Keratinocyte (primary cell): ENCODE data around the gene GAA. TPM values are rescaled to one million over a fixed set of nuclear protein-coding genes. Genes with fewer than 3 reads are reported as not detected.
A peak's percentile ranks its signal among the peaks of the same experiment; 100 is the strongest.

ENCODE experiments used
- DNase-seq: peaks from one replicate; pipeline ENCODE4 v3.0.0-alpha.2; 2011; ENCODE audit warnings: low read depth, missing footprints, low spot score
- FAIRE-seq: peaks from 2 replicates; lab custom pipeline; 2011; peaks lifted over from hg19 to GRCh38; lab: Jason Lieb, UNC
- H2AFZ ChIP-seq: 2 replicates; pipeline ENCODE4 v1.6.0; 2012; ENCODE audit warnings: low read length, control low read depth, inconsistent platforms; ENCODE audit not compliant: control insufficient read depth
- H3K27ac ChIP-seq: 2 replicates; pipeline ENCODE4 v1.5.1; 2011; ENCODE audit warnings: low read length; ENCODE audit not compliant: control insufficient read depth, insufficient read depth
- H3K27me3 ChIP-seq: 3 replicates; pipeline ENCODE4 v1.6.0; 2011; ENCODE audit warnings: low read length; ENCODE audit not compliant: control insufficient read depth, insufficient read depth; ENCODE audit errors: extremely low read depth
- H3K36me3 ChIP-seq, 2 experiments: 2 replicates in 1 of 2; 3 replicates in 1 of 2; pipeline ENCODE4 v1.5.1; 2011; ENCODE audit warnings: low read length in 2 of 2, mild to moderate bottlenecking in 1 of 2; ENCODE audit not compliant: control insufficient read depth in 2 of 2, insufficient read depth in 2 of 2; ENCODE audit errors: extremely low read depth in 1 of 2
- H3K4me1 ChIP-seq: 3 replicates; pipeline ENCODE4 v1.5.1; 2011; ENCODE audit warnings: low read length; ENCODE audit not compliant: control insufficient read depth, insufficient read depth; ENCODE audit errors: extremely low read depth
- H3K4me2 ChIP-seq: 3 replicates; pipeline ENCODE4 v1.6.0; 2011; ENCODE audit warnings: low read depth, low read length; ENCODE audit not compliant: control insufficient read depth, insufficient read depth; ENCODE audit errors: extremely low read depth
- H3K4me3 ChIP-seq, 3 experiments: fragments of 200-600 bp in 1 of 3; sonication (generic) in 1 of 3; 2 replicates in 2 of 3; 3 replicates in 1 of 3; pipeline ENCODE4 v1.5.1; 2011 to 2016; ENCODE audit warnings: low read length in 3 of 3, mild to moderate bottlenecking in 3 of 3, control low read depth in 2 of 3, inconsistent platforms in 1 of 3, low read depth in 1 of 3, mixed read lengths in 1 of 3, mixed run types in 1 of 3, moderate library complexity in 1 of 3; ENCODE audit not compliant: control insufficient read depth in 2 of 3, insufficient read depth in 2 of 3; ENCODE audit errors: extremely low read depth in 1 of 3
- H3K79me2 ChIP-seq: 2 replicates; pipeline ENCODE4 v1.6.0; 2012; ENCODE audit warnings: low read length; ENCODE audit not compliant: control insufficient read depth, insufficient read depth
- H3K9ac ChIP-seq: 3 replicates; pipeline ENCODE4 v1.6.0; 2011; ENCODE audit warnings: low read length; ENCODE audit not compliant: control insufficient read depth, insufficient read depth; ENCODE audit errors: extremely low read depth
- H3K9me1 ChIP-seq: 3 replicates; pipeline ENCODE4 v1.6.0; 2011; ENCODE audit warnings: low read length; ENCODE audit not compliant: control insufficient read depth, insufficient read depth; ENCODE audit errors: extremely low read depth
- H3K9me3 ChIP-seq: 2 replicates; pipeline ENCODE4 v1.5.1; 2012; ENCODE audit warnings: low read depth, low read length; ENCODE audit not compliant: control insufficient read depth
- H4K20me1 ChIP-seq: 3 replicates; pipeline ENCODE4 v1.6.0; 2011; ENCODE audit warnings: low read length; ENCODE audit not compliant: control insufficient read depth, insufficient read depth; ENCODE audit errors: extremely low read depth
- EZH2 ChIP-seq: IDR thresholded peaks from one replicate; pipeline ENCODE4 v1.6.1; 2012; ENCODE audit warnings: inconsistent platforms, mild to moderate bottlenecking, low read length, moderate library complexity
- dilution Hi-C: fragments of 300-500 bp; cut with MboI; formaldehyde crosslinking; loops from one replicate; pipeline ENCODE4 v1.7.0; 2020; ENCODE audit warnings: low sequenced_read_pairs; ENCODE audit not compliant: extremely low pct_ligation_motif_present
- polyA plus RNA-seq, 5 experiments: library from polyadenylated mRNA; depleted of rRNA in 3 of 5; stranded (reverse) in 3 of 5; stranded (forward) in 1 of 5; unstranded in 1 of 5; fragments of >200 nt; gene quantifications; 1 replicate in 1 of 5; 2 replicates in 3 of 5; 3 replicates in 1 of 5; pipeline versions ENCODE4 v1.2.1 to v1.2.3, GENCODE V29; 2011 to 2012; ENCODE audit warnings: missing spikeins in 2 of 5, low read depth in 1 of 5, low replicate concordance in 1 of 5
- TF ChIP-seq, protein P1 (sequence below), 3 experiments: IDR thresholded peaks in 1 of 3; conservative IDR thresholded peaks in 1 of 3; optimal IDR thresholded peaks in 1 of 3; 2 replicates in 2 of 3; 3 replicates in 1 of 3; pipeline versions ENCODE3 to v1.5.1; 2011; ENCODE audit warnings: low read length in 3 of 3, mild to moderate bottlenecking in 3 of 3, moderate library complexity in 2 of 3, control low read depth in 1 of 3, inconsistent platforms in 1 of 3; ENCODE audit not compliant: insufficient read depth in 2 of 3; ENCODE audit errors: extremely low read depth in 1 of 3

Gene GAA
- polyA plus RNA-seq, 1 donor (not counting 4 experiments of a cell fraction or from before 2014, with no cell fraction given), result 3.2 TPM

DNA sequence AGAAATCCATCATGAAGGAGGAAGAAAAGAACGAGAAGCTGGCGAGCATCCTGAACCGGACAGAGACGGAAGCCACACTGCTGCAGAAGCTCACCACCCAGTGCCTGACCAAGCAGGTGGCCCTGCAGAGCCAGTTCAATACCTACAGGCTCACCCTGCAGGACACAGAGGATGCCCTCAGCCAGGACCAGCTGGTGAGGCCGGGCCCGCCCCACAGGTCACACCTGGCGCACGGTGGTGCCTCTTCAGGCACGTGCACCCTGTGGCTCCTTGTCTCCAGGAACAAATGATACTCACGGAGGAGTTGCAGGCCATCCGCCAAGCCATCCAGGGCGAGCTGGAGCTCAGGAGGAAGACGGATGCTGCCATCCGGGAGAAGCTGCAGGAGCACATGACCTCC lies 19.8 kb upstream of the GAA start:
- DNase-seq, result no peak
- Histone ChIP-seq H3K4me2 (no peak overlapping the region), H3K9me1 (no peaks in the 10 kb centered on the region), H3K36me3 (no peaks in the 10 kb centered on the region), H2AFZ (no peak overlapping the region), H3K79me2 (no peaks in the 10 kb centered on the region), H3K4me3 (no peak overlapping the region), H3K4me1 (no peaks in the 10 kb centered on the region), H3K27ac (no peak overlapping the region), H3K9ac (no peak overlapping the region), H3K9me3 (no peaks in the 10 kb centered on the region), H4K20me1 (no peaks in the 10 kb centered on the region), H3K27me3 (peaks cover 7% of the 10 kb centered on the region)
- dilution Hi-C loops, result no loop called here
- TF ChIP-seq, protein P1, sequence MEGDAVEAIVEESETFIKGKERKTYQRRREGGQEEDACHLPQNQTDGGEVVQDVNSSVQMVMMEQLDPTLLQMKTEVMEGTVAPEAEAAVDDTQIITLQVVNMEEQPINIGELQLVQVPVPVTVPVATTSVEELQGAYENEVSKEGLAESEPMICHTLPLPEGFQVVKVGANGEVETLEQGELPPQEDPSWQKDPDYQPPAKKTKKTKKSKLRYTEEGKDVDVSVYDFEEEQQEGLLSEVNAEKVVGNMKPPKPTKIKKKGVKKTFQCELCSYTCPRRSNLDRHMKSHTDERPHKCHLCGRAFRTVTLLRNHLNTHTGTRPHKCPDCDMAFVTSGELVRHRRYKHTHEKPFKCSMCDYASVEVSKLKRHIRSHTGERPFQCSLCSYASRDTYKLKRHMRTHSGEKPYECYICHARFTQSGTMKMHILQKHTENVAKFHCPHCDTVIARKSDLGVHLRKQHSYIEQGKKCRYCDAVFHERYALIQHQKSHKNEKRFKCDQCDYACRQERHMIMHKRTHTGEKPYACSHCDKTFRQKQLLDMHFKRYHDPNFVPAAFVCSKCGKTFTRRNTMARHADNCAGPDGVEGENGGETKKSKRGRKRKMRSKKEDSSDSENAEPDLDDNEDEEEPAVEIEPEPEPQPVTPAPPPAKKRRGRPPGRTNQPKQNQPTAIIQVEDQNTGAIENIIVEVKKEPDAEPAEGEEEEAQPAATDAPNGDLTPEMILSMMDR (optimal IDR thresholded peaks at IDR 0.05 in 1 of 3, IDR thresholded peaks at IDR 0.05 in 1 of 3, conservative IDR thresholded peaks at IDR 0.05 in 1 of 3; ENCODE audit: extremely low read depth in 1 of 3, insufficient read depth in 2 of 3, low read length in 3 of 3), result no peak
- TF ChIP-seq EZH2, result no peak
- FAIRE-seq, result no peak

DNA sequence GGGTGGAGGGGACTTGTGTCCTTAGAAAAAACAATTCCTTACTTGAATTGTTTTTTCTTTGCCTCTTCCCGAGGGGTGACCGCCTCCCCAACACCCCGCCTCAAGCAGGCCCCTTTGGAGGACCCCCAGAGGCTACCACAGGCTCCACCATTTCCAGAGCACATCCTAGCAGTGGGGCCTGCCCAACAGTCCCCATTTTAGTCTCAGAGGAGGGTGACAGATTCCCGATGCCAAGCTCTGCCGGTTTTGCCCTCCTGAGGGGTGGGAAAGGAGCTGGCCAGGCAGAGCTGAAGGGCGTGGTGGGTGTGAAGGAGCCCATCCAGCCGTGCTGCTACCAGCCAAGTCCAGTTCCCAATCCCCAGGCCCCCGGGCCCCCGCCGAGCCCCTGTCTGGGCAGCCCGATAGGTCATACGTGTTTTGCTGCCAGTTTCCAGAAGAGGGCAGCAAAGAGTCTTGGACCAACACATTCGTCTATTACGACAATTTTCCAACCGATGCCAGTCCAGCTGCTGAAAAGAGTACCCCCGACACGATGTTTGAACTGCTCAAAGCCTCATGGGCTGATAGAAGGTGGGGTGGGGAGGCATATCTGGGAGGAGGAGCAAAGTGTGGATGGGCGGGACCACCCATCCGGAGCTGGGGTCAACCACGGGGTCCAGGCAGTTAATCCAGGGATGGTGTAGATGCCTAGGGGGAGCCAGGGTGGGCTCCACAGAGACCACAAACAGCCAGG lies 18.8 kb upstream of the GAA start:
- H3K27me3 ChIP-seq, result peaks cover 7% of the 10 kb centered on the region
- H3K9me1 ChIP-seq, result no peaks in the 10 kb centered on the region
- TF ChIP-seq, protein P1 (optimal IDR thresholded peaks at IDR 0.05 in 1 of 3, IDR thresholded peaks at IDR 0.05 in 1 of 3, conservative IDR thresholded peaks at IDR 0.05 in 1 of 3; ENCODE audit: extremely low read depth in 1 of 3, insufficient read depth in 2 of 3, low read length in 3 of 3), result peak; percentile 63 to 84 (median 83)
- TF ChIP-seq EZH2, result no peak
- dilution Hi-C loops, result no loop called here
- H3K9ac ChIP-seq, result no peak overlapping the region
- no peaks in the 10 kb centered on the region for H3K9me3 ChIP-seq
- H3K79me2 ChIP-seq, result no peaks in the 10 kb centered on the region
- H3K36me3 ChIP-seq, result no peaks in the 10 kb centered on the region
- H4K20me1 ChIP-seq, result no peaks in the 10 kb centered on the region
- H3K4me3 ChIP-seq, result no peak overlapping the region
- no peak for DNase-seq
- FAIRE-seq, result peak; percentile 77
- H3K4me2 ChIP-seq, result peak overlapping the region; percentile 7
- H3K4me1 ChIP-seq, result no peaks in the 10 kb centered on the region
- H3K27ac ChIP-seq, result no peak overlapping the region
- peak overlapping the region; percentile 10 for H2AFZ ChIP-seq
